ENCODE data around the gene PBX2.

Gene PBX2

GRCh38 chr6:32168807-32169591 is 21.0 kb downstream of the PBX2 start:
- no peak for DNase-seq

DNA sequence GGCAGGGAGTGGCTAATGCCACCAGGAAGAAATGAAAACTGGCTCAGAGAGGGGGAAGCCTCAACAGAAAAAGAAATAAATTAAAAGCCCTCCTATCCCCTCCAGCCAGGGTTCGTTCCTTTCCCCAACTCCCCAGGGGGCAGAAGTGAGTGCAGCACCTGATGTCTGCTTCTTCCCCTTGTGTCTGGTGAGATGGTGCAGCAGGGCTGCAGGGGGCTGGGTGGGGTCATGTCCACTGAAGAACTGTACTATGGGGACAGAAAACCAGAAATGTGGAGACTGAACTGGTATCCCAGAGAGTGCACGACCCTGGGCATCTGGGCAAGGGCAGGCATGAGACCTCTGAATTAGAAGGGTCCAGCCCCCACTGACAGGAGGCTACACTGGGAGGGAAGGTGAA is 21.7 kb downstream of the PBX2 start:
- DNase-seq: no peak

- no peak for DNase-seq
Observed at GRCh38 chr6:32167761-32168262, 22.2 kb downstream of the PBX2 start.

- no peak for DNase-seq
Observed at GRCh38 chr6:32167154-32167760, 22.7 kb downstream of the PBX2 start.

- no peak for DNase-seq
Observed at GRCh38 chr6:32166411-32167061, 23.5 kb downstream of the PBX2 start.

GRCh38 chr6:32164295-32164694 is 25.7 kb downstream of the PBX2 start, which contains the start of gene EGFL8:
Gene EGFL8, plus strand, starts transcription at chr6:32164595. Its CDS starts 1,571 bp downstream, at chr6:32166166.
- DNase-seq: no peak

DNA sequence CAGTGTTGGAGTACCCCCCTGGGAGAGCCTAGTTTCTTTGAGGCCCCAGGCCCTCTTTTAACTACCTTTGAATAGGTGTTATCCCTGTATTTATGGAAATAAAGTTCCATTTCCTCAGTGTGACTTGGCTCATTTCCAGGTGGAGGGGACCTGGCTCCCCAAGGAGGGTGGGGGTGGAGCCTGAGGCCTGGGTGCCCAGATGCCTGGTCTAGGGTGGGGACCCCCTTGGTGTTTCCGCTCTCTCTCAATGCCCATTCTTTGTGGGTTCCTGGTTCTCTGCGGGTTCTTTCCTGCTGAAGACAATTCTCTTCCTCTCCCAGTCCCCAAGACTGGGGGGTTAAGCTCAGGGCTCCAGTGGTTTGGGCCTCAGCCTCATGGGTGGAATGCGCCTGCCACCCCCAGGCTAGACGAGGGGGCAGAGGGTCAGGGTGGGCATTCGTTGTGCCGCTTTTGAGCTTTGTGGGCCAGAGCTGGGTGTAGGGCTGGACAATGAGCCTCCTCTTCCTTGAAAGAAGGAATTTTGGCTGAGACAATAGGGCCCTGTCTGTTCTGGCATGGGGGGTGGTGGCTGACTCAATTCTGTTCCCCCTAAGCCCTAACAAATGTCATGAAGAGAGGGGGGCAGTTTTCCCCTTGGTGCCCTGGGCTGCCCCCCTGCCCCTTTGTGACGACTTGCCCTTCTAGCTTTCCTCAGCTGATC is 26.3 kb downstream of the PBX2 start:
- DNase-seq: no peak

DNA sequence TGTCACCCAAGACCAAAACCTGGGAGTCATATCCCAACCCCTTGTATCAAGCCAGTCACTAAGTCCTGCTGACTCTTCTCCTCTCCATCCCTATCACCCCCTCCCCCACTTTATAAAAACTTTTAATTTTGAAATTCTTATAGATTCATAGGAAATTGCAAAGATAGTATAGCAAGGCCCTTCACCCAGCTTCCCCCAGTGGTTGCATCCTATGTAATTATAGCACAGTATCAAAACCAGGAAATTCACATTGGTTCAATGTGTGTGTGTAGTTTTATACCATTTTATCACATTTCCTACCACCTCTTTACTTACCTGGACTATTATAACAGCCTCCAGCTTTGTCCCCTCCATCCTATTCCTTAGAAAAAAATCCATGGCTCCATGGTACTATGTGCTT is 31.9 kb downstream of the PBX2 start:
- DNase-seq: no peak

GRCh38 chr6:32156891-32157290 is 33.1 kb downstream of the PBX2 start:
- DNase-seq: no peak

- no peak for DNase-seq
Observed at GRCh38 chr6:32154514-32155161, 35.4 kb downstream of the PBX2 start.

DNA sequence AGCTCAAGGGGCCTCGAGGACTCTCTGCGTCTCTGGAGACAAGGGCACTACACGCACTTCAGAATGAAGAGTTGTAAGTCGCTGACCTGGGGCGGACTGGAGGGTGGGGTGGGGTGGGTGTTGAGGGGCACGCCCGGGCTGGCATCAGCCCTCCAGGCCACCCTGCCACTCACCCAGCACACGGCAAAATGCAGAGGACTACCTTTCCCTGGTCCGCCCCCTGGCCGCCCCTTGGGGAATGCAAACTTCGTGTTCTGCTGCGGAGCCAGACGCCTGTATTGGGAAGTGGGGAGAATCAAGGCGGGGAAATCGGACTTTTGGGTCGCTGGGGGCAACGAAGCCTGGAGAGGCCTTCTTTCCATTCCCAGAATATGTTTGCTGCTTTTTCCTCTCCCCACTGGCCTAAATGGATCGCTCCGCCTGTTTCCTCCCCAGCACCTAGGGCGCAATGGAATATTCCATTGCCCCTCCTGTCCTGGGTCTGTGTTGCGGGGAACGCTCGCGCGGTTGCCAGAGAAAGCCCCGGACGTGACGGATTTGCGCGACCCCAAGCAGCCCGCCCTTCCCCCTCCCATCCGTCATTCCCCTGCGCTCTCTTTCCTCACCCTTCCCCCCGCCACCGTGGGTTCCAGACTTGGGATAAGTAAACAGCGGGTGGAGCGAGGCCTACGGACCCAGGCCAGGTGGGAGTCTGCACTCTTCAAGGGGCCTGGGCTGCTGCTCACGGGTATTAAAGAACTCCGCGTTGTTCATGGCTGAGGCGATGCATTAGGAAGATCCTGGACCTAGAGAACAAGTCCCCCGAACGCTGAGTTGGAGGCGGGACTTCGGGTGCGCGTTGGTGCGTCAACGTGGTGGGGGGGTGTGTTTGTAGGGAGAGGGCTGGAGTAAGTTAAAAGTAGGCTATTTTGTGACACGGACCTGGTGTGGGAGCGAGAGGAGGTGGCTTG is 36.2 kb downstream of the PBX2 start, which contains the start of gene PPT2:
Gene PPT2, plus strand, starts transcription at position 578 of the 950 bp plus-strand sequence. CDS start 454 bp downstream, outside the sequence.
- no peak for DNase-seq

DNA sequence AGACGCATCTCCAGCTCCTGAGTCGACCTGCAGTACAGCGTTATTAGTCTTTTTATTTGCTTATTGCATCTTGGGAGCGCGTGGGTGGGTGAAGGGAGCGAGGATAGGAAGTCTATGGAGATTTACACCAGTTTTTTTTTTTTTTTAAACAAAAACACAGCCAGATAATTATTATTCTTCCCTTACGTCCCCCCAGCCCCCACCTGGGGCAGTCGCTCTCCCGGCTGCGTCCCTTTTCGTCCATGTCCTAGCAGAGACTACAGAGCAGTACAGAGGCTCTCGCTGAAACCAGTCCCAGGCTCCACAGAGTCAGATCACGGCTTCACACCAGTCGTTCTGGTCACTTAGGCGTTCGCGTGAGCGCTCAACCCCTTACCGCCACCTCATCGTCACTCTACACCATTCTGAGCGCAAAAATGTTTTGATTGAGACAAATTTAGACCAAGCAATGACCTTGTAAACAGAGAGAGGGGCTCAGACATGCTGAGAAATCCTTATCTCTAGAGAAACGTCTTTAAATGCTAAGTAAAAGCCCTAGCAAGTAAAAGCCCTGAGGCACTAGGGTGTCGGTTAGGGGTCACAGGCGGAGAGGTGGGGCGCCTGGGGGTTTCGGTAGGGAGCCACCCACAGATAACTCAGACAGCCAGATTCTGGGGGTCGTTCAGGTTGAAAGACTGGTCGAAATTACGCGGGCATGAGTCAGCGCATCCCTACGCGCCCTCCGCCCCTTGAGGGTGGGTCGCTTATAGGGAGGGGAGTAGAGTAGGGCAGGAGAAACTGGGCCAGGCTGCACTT is 37.0 kb downstream of the PBX2 start:
- DNase-seq: no peak

DNA sequence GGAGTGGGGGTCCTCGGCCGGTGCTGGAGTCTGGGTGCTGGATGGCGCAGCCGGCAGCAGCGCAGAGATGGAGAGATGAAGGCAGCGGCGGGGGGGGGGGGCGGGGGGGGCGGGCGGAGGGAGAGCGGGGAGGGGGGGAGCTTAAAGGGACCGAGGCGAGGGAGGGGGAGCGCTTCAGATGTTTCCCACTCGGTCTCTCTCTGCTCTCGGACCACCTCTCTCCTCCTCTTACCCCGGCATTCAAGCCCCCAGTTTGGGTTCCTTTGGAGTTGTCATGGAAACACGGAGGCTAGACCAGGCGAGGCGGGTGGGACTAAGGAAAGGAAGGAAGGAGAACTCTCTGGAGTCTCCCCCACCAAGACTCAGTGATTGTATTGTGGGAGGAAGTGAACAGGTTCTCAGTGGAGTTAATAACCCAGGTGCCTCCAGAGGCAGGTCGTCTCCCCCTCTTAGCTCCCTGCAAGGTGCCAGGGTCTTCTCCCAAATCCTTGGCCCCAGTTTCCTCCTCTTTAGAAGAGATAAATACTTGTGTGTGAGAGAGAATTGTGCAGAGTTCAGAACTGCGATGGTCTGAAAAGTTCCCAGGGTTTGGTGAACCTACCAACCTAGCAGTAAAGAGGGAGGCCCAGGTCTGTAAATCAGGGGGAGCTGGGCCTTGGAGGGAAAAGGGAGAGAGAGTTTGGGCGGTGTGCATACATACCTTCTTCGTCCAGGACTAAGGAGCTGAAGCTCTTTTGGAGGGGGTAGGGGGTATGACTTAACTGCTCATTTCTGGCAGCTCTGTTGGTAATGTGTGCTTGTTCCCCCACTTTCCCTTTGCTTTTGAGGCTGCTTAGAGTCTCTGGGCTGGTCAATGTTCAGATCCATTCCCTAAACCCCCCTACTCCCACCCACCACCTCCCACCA is 37.9 kb downstream of the PBX2 start, which contains the start of gene PRRT1:
Gene PRRT1, minus strand, starts transcription at position 77 of the 906 bp plus-strand sequence. CDS start 112 bp downstream, outside the sequence.
- DNase-seq: no peak

GRCh38 chr6:32151181-32151862 is 38.7 kb downstream of the PBX2 start:
- no peak for DNase-seq

DNA sequence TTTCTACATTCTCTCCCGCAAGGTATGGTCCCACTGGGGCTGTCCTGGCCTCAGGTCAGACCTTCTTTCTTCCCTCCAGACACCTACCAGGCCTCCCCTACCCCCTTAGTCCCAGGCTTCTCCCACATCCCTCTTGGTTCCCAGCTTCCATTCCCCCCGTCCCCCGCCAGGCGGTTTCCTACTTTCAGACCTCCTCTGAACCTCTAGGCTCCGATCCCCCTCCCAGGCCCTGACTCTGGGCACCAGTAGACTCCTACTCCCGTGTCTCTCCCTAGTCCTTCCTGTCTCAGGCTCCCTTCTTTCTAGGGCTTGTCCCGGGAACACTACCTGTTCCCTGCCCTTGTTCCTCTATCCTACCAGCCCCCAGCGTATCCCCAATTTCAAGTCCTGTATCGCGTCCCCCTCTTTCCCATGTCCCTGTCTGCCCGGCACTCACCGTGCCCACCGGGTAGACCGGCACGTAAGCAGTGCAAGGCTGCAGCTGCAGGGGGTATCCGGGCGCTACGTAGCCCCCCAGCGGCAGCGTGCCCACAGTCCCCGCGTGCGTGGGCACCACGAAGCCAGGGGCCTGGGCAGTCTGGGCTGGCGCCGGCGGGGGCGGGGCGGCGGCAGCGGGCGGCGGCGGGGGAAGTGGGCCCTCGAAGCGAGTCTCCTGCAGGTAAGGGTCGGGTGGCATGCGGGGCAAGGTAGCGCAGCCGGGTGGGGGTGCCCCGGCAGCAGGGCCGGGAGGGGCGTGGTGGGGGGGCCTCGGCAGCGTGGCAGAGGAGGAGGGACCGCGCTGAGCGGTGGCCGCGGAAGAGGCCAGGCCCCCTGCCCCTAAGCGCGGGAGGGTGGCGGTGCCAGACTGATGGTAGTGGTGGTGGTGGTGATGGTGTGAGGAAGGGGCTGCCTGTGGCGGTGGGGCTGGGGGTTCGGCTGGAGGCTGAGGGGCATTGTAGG is 39.8 kb downstream of the PBX2 start:
- no peak for DNase-seq

GRCh38 chr6:32149092-32149755 is 40.8 kb downstream of the PBX2 start:
- DNase-seq: no peak
